HL-60 (cell line): ENCODE results near the gene ACVRL1.

ENCODE experiments used
- DNase-seq, 2 experiments: peaks; one replicate each; pipeline ENCODE4 v3.0.0-alpha.2; 2010 to 2020; ENCODE audit warnings: low read depth in 1 of 2, low spot score in 1 of 2
- H3K27ac ChIP-seq: fragments of 250-450 bp; sonication (Bioruptor Pico); replicated peaks from 2 replicates; pipeline ENCODE4 v1.5.1; 2020; ENCODE audit warnings: mild to moderate bottlenecking, moderate library complexity
- H3K27me3 ChIP-seq: fragments of 250-450 bp; sonication (Bioruptor Pico); 2 replicates; pipeline ENCODE4 v1.5.1; 2021; ENCODE audit warnings: mild to moderate bottlenecking, moderate library complexity; ENCODE audit not compliant: insufficient read depth, poor library complexity, severe bottlenecking
- H3K4me3 ChIP-seq: replicated peaks from 2 replicates; pipeline ENCODE4 v1.5.1; 2011; ENCODE audit warnings: mild to moderate bottlenecking, control low read depth, low read length; ENCODE audit not compliant: insufficient read depth
- CTCF ChIP-seq: IDR thresholded peaks from one replicate; pipeline ENCODE4 v1.5.1; 2011; ENCODE audit warnings: low read length, control low read depth, inconsistent platforms; ENCODE audit not compliant: insufficient read depth
- GABPA ChIP-seq: IDR thresholded peaks from 2 replicates; pipeline ENCODE4 v1.6.1; 2012; ENCODE audit warnings: low read depth
- POLR2AphosphoS5 ChIP-seq: IDR thresholded peaks from 2 replicates; pipeline ENCODE4 v1.6.1; 2012; ENCODE audit warnings: low read depth
- REST ChIP-seq: IDR thresholded peaks from 2 replicates; pipeline ENCODE4 v1.6.1; 2012; ENCODE audit warnings: low read depth; ENCODE audit not compliant: insufficient replicate concordance
- SPI1 ChIP-seq: IDR thresholded peaks from 2 replicates; pipeline ENCODE4 v1.6.1; 2012; ENCODE audit warnings: low read depth, mild to moderate bottlenecking, borderline replicate concordance

ACVRL1 gene

GRCh38 chr12:51925346-51926063 lies 18.2 kb downstream of the ACVRL1 start:
- DNase-seq, result no peak
- no peak overlapping the region for H3K27ac ChIP-seq
- no peak overlapping the region for H3K4me3 ChIP-seq
- H3K27me3 ChIP-seq, result no peaks in the 10 kb centered on the region
- TF ChIP-seq REST (no peak), SPI1 (peak; percentile 74)

- H3K27me3 ChIP-seq, result no peaks in the 10 kb centered on the region
- TF ChIP-seq CTCF, result no peak
- no peak for TF ChIP-seq REST
- TF ChIP-seq GABPA, result no peak
- TF ChIP-seq SPI1, result no peak
- no peak for TF ChIP-seq POLR2AphosphoS5
- H3K27ac ChIP-seq, result no peak overlapping the region
- no peak for DNase-seq
- no peak overlapping the region for H3K4me3 ChIP-seq
These were observed 18.8 kb downstream of the ACVRL1 start for GRCh38 chr12:51926064-51926632.

- H3K27me3 ChIP-seq, result no peaks in the 10 kb centered on the region
- TF ChIP-seq SPI1 (no peak), CTCF (peak; percentile 23), REST (no peak), POLR2AphosphoS5 (no peak), GABPA (no peak)
- H3K27ac ChIP-seq, result no peak overlapping the region
- peak in 1 of 2 experiments; percentile 50 for DNase-seq
- no peak overlapping the region for H3K4me3 ChIP-seq
These were observed 19.4 kb downstream of the ACVRL1 start for GRCh38 chr12:51926718-51927117.
